SK-N-SH (cell line): Measurements from ENCODE around the gene VDAC1.

Experiments used
- CTCF ChIP-seq: fragments of 200-600 bp; sonication (generic); IDR thresholded peaks from 2 replicates; pipeline ENCODE4 v1.6.1; 2017; ENCODE audit warnings: antibody characterized with exemption, mild to moderate bottlenecking, moderate library complexity
- POLR2AphosphoS5 ChIP-seq: IDR thresholded peaks from 2 replicates; pipeline ENCODE4 v1.6.1; 2012; ENCODE audit warnings: low read depth, low read length
- RAD21 ChIP-seq: IDR thresholded peaks from 2 replicates; pipeline ENCODE4 v1.6.1; 2012; ENCODE audit warnings: mild to moderate bottlenecking, low read length
- TEAD4 ChIP-seq: IDR thresholded peaks from 2 replicates; pipeline ENCODE4 v1.4.0; 2012; ENCODE audit warnings: mild to moderate bottlenecking, borderline replicate concordance; ENCODE audit not compliant: insufficient read depth

GRCh38 chr5:133936651-133937015, 68.1 kb downstream of the VDAC1 start:
- TF ChIP-seq TEAD4 (no peak), CTCF (no peak), RAD21 (no peak), POLR2AphosphoS5 (no peak)
